AG04449 (cell line): ENCODE measurements around the gene SUPT3H.

Experiments
- CTCF ChIA-PET: fragments of 350-600 bp; formaldehyde crosslinking; extraction: SDS; loops from one replicate; lab custom pipeline; 2021; ENCODE audit warnings: antibody characterized with exemption; lab: Yijun Ruan, JAX
- POLR2A ChIA-PET: fragments of 400-600, 350-600 bp; formaldehyde crosslinking; extraction: SDS; loops from one replicate; lab custom pipeline; 2020; ENCODE audit warnings: antibody characterized with exemption, inconsistent platforms; lab: Yijun Ruan, JAX
- DNase-seq: peaks from one replicate; pipeline ENCODE4 v3.0.0-alpha.2; 2010; ENCODE audit warnings: low read depth, low spot score
- H3K4me3 ChIP-seq: 2 replicates; pipeline ENCODE4 v1.5.1; 2011; ENCODE audit warnings: low read depth, mild to moderate bottlenecking, control low read depth, low read length
- TF ChIP-seq, protein P1 (sequence below): IDR thresholded peaks from one replicate; pipeline ENCODE4 v1.5.1; 2011; ENCODE audit warnings: mild to moderate bottlenecking, moderate library complexity, low read length, control low read depth, inconsistent platforms; ENCODE audit not compliant: insufficient read depth; ENCODE audit errors: missing control alignments

Gene SUPT3H

DNA sequence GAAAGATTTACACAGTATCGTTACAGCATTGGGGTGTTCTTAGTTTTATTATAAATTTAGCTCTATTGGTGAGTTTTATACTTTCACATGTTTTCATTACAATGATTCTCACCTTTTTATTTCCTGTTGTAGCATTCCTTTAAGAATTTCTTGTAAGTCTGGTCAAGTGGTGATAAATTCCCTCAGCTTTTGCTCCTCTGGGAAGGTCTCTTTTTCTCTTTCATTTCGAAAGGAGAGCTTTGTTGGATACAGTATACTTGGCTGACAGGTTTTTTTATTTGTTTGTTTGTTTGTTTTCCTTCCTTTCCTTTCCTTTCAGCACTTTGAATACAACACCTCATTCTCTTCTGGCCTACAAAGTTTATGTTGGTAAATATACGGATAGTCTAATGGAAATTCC is 299.3 kb downstream of the SUPT3H start:
- TF ChIP-seq, protein P1, sequence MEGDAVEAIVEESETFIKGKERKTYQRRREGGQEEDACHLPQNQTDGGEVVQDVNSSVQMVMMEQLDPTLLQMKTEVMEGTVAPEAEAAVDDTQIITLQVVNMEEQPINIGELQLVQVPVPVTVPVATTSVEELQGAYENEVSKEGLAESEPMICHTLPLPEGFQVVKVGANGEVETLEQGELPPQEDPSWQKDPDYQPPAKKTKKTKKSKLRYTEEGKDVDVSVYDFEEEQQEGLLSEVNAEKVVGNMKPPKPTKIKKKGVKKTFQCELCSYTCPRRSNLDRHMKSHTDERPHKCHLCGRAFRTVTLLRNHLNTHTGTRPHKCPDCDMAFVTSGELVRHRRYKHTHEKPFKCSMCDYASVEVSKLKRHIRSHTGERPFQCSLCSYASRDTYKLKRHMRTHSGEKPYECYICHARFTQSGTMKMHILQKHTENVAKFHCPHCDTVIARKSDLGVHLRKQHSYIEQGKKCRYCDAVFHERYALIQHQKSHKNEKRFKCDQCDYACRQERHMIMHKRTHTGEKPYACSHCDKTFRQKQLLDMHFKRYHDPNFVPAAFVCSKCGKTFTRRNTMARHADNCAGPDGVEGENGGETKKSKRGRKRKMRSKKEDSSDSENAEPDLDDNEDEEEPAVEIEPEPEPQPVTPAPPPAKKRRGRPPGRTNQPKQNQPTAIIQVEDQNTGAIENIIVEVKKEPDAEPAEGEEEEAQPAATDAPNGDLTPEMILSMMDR = no peak
- H3K4me3 ChIP-seq = no peak overlapping the region
- POLR2A ChIA-PET = no interaction called here
- CTCF ChIA-PET = interaction anchor here (1.6 kb wide), 1 partner anchor 11 kb away, joined by 3 read pairs; no protein-coding TSS in a partner anchor
- DNase-seq = no peak

DNA sequence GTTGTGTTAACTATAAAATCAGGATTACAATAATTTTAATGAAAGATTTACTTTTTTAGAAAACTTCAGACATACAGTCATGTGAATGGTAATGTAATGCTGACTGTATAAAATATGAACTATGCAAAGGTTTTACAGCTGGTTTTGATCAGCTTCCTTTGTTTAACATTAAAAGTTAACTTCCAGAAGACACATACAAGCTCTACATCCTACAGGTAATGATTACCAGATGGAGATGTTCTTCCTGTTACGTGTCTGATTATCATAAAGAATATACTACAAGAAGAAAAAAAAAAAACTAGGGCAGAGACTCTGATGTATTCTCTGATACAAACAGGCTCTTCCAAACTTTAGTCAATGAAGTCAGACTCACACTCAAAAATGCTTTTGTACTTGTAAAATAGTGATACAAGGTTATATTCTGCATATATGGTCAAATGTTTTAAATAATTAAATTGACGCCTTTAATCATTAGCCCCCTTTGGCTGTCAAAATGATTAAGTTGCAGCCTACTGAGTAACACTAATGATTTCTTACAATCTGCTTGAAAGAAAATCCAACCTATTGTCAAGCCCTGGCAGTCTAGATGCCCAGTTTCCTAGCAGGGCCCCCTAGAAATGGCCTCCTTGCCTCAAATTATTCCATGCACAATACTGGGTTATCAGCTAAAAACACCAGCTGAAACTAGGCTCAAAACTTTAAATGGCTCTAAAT is 301.4 kb downstream of the SUPT3H start:
- CTCF ChIA-PET = interaction anchor here (1.0 kb wide), 1 partner anchor 854 kb away, joined by 3 read pairs; no protein-coding TSS in a partner anchor
- POLR2A ChIA-PET = no interaction called here
- H3K4me3 ChIP-seq = no peak overlapping the region
- peak; percentile 19 for DNase-seq
- TF ChIP-seq, protein P1 = no peak

DNA sequence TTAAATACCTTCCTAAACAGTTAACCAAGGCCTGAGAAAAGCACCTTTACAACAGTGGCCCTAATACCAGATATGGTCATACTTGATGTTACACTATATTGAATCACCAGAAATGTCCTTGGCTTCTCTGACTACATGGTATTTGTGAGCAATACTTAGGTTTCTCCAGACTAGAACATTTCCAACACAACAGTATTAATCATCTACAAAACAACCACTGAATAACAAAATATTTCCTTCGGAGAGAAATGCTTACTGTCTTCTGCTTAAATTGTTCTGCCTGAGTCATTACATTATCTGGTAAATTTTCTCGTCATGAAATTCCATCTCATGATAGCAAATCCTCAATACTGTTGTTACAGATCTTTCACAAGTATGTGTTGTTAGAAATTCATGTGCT is 302.5 kb downstream of the SUPT3H start:
- POLR2A ChIA-PET = no interaction called here
- H3K4me3 ChIP-seq = no peak overlapping the region
- TF ChIP-seq, protein P1 = no peak
- CTCF ChIA-PET = no interaction called here
- DNase-seq = peak; percentile 94

DNA sequence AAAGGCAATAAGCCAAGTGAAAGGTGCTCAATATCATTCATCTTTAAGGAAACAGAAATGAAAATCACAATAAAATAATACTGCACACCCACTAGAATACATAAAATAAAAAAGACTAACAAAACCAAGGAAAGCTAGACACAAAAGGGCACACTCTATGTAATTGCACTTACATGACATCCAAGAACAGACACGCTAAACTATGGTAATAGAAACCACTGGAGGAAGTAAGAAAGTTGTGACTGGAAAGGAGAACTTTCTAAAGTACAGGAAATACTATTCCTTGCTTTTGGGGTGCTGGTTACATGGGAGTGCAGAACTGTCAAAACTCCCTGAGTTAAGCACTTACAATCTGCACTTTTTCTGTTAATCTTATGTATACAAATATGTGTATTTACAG is 303.3 kb downstream of the SUPT3H start:
- TF ChIP-seq, protein P1 = no peak
- DNase-seq = no peak
- no peak overlapping the region for H3K4me3 ChIP-seq
- POLR2A ChIA-PET = no interaction called here
- CTCF ChIA-PET = no interaction called here

DNA sequence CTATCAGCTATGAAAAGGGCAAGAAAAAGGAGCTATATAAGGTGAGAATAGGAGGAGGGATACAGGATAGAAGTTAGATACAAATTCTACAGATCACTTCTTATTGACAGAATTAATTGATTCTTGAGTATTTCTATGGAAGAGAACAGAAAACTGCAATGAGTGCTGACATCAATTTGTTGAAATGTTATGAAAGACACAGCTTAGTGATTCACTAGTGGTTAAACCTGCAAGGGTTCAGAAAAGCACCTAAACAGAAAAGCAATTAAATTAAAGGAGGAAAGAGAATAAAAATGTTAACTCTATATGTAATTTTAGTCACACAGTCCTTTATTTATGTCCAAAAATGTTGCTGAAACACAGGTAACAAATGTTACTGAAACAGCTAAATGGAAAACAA is 304.0 kb downstream of the SUPT3H start:
- no peak for DNase-seq
- H3K4me3 ChIP-seq = no peak overlapping the region
- ChIA-PET CTCF (interaction anchor here (1.0 to 1.2 kb wide), 3 partner anchors 417 to 598 kb away, joined by 3 to 4 read pairs (median 3); no protein-coding TSS in a partner anchor), POLR2A (no interaction called here)
- TF ChIP-seq, protein P1 = no peak

DNA sequence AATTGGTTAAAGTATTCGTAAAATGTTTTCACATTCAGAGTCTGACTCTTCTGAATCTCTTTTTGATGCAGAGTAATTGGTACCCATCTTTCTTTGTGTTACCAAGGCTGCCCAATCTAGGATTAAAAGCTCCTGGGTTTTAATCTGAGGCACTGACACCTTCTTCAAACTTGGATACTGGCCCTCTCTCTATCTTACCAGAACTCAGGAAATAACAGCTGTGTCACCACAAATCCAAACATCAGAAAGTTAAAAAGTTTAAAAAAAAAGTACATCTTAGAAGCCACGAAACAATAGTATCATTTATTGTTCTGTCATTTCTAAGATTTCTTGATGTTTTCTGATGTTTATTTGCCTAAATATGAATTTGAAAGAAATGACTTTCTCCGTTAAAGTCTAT is 305.1 kb downstream of the SUPT3H start:
- ChIA-PET CTCF (interaction anchor here (0.8 to 1.2 kb wide), 4 partner anchors 418 to 597 kb away, joined by 3 to 4 read pairs (median 3); no protein-coding TSS in a partner anchor), POLR2A (no interaction called here)
- no peak overlapping the region for H3K4me3 ChIP-seq
- no peak for DNase-seq
- TF ChIP-seq, protein P1 = no peak
